H1 (cell line): ENCODE data around the gene CD4. TPM values are rescaled to one million over a fixed set of nuclear protein-coding genes. Genes with fewer than 3 reads are reported as not detected.

ENCODE experiments used
- CTBP2 ChIP-seq: IDR thresholded peaks from 2 replicates; pipeline ENCODE4 v1.7.0; 2011; ENCODE audit warnings: borderline replicate concordance, mild to moderate bottlenecking, moderate library complexity, mixed read lengths, low read length; ENCODE audit not compliant: insufficient read depth, insufficient read length
- polyA plus RNA-seq, 7 experiments: library from polyadenylated mRNA; depleted of rRNA in 3 of 7; stranded (reverse) in 5 of 7; unstranded in 2 of 7; fragments of >200 nt in 5 of 7; fragments of 200-250 nt in 2 of 7; gene quantifications; 1 replicate in 5 of 7; 2 replicates in 1 of 7; 4 replicates in 1 of 7; pipeline versions ENCODE4 v1.2.1 to v1.2.3, GENCODE V29; 2011 to 2013; ENCODE audit warnings: missing spikeins in 2 of 7, mixed read lengths in 2 of 7
- total RNA-seq: library from RNA; stranded (reverse); fragmentation: NEBNext Ultra II Directional; extraction: Animal tissue kit (Norgen Biotek cat#: 25700); gene quantifications from 2 replicates; pipeline ENCODE4 v1.2.1, GENCODE V29; 2021
- TF ChIP-seq, protein P1 (sequence below): IDR thresholded peaks from 2 replicates; pipeline ENCODE4 v1.6.1; 2012; ENCODE audit warnings: low read length, inconsistent platforms

CD4 gene
- total and polyA plus RNA-seq, 2 of the 8 experiments (the other 6 are each of a cell fraction or from before 2014, with no cell fraction given), result 3.4 to 5.1 TPM

DNA sequence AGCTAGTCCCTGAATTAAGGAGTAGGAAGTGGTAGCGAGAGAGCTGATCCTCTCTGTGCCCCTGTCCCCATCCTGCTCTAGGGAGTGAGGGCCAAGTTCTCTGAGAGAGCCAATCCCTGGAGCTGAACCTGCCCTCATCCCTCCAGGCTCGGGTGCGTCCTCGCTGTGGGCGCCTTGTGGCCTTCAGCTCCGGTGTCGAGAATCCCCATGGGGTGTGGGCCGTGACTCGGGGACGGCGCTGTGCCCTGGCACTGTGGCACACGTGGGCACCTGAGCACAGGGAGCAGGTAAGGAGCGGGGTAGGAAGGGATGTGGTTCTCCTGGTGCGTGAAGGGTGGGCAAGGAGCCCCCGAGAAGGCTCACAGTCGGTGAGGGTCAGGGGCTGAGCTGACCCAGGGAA is 49.5 kb downstream of the CD4 start (continued):
- TF ChIP-seq CTBP2, result no peak
- TF ChIP-seq, protein P1, sequence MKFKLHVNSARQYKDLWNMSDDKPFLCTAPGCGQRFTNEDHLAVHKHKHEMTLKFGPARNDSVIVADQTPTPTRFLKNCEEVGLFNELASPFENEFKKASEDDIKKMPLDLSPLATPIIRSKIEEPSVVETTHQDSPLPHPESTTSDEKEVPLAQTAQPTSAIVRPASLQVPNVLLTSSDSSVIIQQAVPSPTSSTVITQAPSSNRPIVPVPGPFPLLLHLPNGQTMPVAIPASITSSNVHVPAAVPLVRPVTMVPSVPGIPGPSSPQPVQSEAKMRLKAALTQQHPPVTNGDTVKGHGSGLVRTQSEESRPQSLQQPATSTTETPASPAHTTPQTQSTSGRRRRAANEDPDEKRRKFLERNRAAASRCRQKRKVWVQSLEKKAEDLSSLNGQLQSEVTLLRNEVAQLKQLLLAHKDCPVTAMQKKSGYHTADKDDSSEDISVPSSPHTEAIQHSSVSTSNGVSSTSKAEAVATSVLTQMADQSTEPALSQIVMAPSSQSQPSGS, result no peak
